ENCODE results near the gene GNA14. TPM values are rescaled to one million over a fixed set of nuclear protein-coding genes. Genes with fewer than 3 reads are reported as not detected.

Gene GNA14
- total RNA-seq, 1 experiment from 2014 or later, result 0.37 TPM

GRCh38 chr9:77592476-77592875 lies 55.6 kb downstream of the GNA14 start:
- Histone ChIP-seq H2BK5ac (ENCODE audit: insufficient read length, low read length) (no peak overlapping the region), H3K4me1 (ENCODE audit: insufficient read depth, low read length) (peaks cover 12% of the 10 kb centered on the region; the same call in 1 of the 2 replicates), H3K18ac (ENCODE audit: insufficient read length, low read depth, low read length) (no peak overlapping the region), H3K9me3 (ENCODE audit: control insufficient read depth, low read depth, low read length) (no peaks in the 10 kb centered on the region), H3K56ac (ENCODE audit: insufficient read length, low read depth, low read length) (no peak overlapping the region), H3K23me2 (ENCODE audit: insufficient read length, low read depth, low read length, poor library complexity, severe bottlenecking) (no peaks in the 10 kb centered on the region), H3K79me2 (ENCODE audit: insufficient read depth, low read length) (0 out of 2 replicates have a peak, but pooled peaks cover 1% of the 10 kb centered on the region), H4K91ac (ENCODE audit: insufficient read length, low read depth, low read length) (no peak overlapping the region), H2BK12ac (ENCODE audit: insufficient read length, low read depth, low read length) (no peak overlapping the region), H2BK20ac (ENCODE audit: low read depth, low read length, poor library complexity, severe bottlenecking) (no peak overlapping the region), H3T11ph (ENCODE audit: low read length) (no peak overlapping the region), H4K5ac (ENCODE audit: insufficient read length, low read depth, low read length) (no peak overlapping the region), H3K4me2 (ENCODE audit: insufficient read depth, insufficient read length, low read length) (no peak overlapping the region), H2AK5ac (ENCODE audit: insufficient read length, low read length) (no peak overlapping the region), H3K27me3 (ENCODE audit: insufficient read depth, low read length) (no peaks in the 10 kb centered on the region), H3K23ac (ENCODE audit: insufficient read length, low read depth, low read length) (no peak overlapping the region), H2AFZ (ENCODE audit: low read length) (no peak overlapping the region), H4K8ac (replicated peaks; ENCODE audit: insufficient read length, low read depth, low read length) (no peak overlapping the region), H3K79me1 (ENCODE audit: insufficient read depth, low read depth, low read length, poor library complexity, severe bottlenecking) (no peaks in the 10 kb centered on the region), H4K20me1 (ENCODE audit: control insufficient read depth, insufficient read depth, insufficient read length) (no peaks in the 10 kb centered on the region), H3K4ac (ENCODE audit: low read depth, low read length) (no peak overlapping the region), H3K14ac (ENCODE audit: insufficient read depth, low read length) (no peak overlapping the region), H2BK15ac (ENCODE audit: low read depth, low read length) (no peak overlapping the region), H3K27ac (ENCODE audit: insufficient read length, low read depth, low read length) (no peak overlapping the region), H3K9ac (ENCODE audit: extremely low read depth, insufficient read length, low read length) (no peak overlapping the region), H2BK120ac (ENCODE audit: low read depth, low read length, poor library complexity, severe bottlenecking) (no peak overlapping the region)
- H3K27me3 Mint-ChIP-seq (ENCODE audit: low read depth), result no peaks in the 10 kb centered on the region; the same call in 1 of the 2 replicates
- no peak for TF ChIP-seq CTCF (conservative IDR thresholded peaks at IDR 0.05)
- no peaks in the 10 kb centered on the region for H3K9me3 Mint-ChIP-seq
- WGBS (ENCODE audit: extremely low coverage, insufficient read length, low lambda C conversion rate), result no CpG with 5 or more reads among the region's 2 CpGs
- no peak overlapping the region for H3K27ac Mint-ChIP-seq
- DNase-seq, result no peak
- H3K4me3 Mint-ChIP-seq, result no peak overlapping the region
- H3K36me3 Mint-ChIP-seq (ENCODE audit: insufficient read depth in 1 of 3, low read depth in 3 of 3), result no peaks in the 10 kb centered on the region
- H3K4me1 Mint-ChIP-seq, result peaks cover 21 to 45% of the 10 kb centered on the region in 2 experiments
